Metanephros (tissue), 2 donors: ENCODE results near the gene PRPSAP1. TPM values are rescaled to one million over a fixed set of nuclear protein-coding genes. Genes with fewer than 3 reads are reported as not detected.

Source experiments
- small RNA-seq: library from RNA; depleted of rRNA; stranded (forward); fragments of <200 nt; gene quantifications from one replicate; pipeline ENCODE3, GENCODE V24; 2014; ENCODE audit warnings: low replicate concordance
- total RNA-seq: library from RNA; depleted of rRNA; stranded (reverse); fragments of >200 nt; gene quantifications from one replicate; pipeline ENCODE4 v1.2.3, GENCODE V29; 2014

PRPSAP1 gene
- total RNA-seq: 52.8 TPM

GRCh38 chr17:76353599-76354316 is at the start of gene PRPSAP1:
Gene PRPSAP1, minus strand, starts transcription at chr17:76353916. Its CDS starts 213 bp downstream, at chr17:76353703.

DNA sequence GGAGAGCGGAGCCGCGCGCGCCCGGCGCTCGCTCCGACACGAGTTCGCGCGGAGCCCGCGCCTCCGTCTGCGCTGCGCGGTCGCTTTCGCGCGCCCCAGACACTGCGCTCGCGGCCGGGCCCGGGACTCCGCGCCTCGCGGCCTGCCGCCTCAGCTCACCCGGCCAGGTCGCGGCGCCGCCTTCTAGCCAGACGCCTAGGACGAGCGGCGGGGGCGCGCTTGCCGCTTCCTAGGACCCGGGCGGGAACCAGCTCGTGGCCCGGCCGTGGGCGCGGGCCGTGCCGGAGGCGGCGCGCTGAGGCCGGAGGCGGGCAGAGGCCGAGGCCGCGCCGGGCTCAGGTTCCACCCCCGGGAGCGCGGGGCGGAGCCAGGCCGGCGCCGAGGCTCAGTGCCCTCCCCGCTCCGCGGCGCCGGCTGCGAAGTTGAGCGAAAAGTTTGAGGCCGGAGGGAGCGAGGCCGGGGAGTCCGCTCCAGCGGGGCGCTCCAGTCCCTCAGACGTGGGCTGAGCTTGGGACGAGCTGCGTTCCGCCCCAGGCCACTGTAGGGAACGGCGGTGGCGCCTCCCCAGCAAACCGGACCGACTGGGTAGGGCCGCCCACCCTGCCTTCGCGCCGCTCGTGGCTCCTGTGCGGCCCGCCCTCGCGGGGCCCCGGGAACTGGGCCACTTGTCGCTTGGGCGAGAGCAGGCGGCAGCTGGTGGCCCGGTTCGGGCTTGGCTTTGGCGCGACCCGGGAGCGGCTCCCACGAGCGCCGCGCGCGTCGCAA is 30.7 kb upstream of the PRPSAP1 start, which contains the start of gene SPHK1:
Gene SPHK1 (plus strand): TSS at position 388 of the 765 bp plus-strand sequence. CDS start 1,036 bp downstream, outside the sequence.

DNA sequence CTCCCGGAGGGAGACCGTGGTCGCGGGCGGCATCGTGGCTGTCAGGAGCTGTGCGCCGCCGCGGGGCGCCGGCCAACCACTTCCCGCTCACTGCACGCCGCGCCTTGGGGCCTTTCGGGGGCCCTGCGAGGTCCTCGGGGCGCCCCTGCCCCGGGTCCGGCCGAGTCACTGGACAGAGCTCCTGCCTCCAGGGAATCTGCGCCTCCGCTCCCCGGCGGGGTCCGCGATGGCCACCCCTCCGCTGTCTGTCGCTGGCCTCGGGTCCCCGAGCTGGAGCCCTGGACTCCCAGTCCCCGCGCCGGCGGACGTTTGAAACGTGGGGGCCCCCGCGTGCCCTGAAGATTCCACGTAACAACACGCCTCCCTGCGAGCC is 45.8 kb downstream of the PRPSAP1 start, which contains the start of gene QRICH2:
Gene QRICH2 (minus strand): TSS at position 311 of the 373 bp plus-strand sequence. CDS start 278 bp downstream, at position 33.

GRCh38 chr17:76264755-76265623 is 88.7 kb downstream of the PRPSAP1 start, which contains the start of gene UBALD2:
Gene UBALD2, plus strand, starts transcription at chr17:76265348. Its CDS starts 158 bp downstream, at chr17:76265506.

Small RNA genes lying within 50 kb of the gene (small RNA-seq; reads per million reads assigned to genes)
- gene RF00019 (not detected), gene RNU6-24P (not detected)

Other genes with a start within 250 kb of the PRPSAP1 start
- gene FOXJ1, start 212.7 kb downstream of the PRPSAP1 start, total RNA-seq: 21.6 TPM
- 13.4 TPM for gene RNF157, start 113.4 kb downstream of the PRPSAP1 start, total RNA-seq
- gene UBALD2, start 88.6 kb downstream of the PRPSAP1 start, total RNA-seq: 15.1 TPM
- gene QRICH2, start 45.6 kb downstream of the PRPSAP1 start, total RNA-seq: 4.3 TPM
- 3.4 TPM for gene SPHK1, start 30.7 kb upstream of the PRPSAP1 start, total RNA-seq
- gene UBE2O, start 99.2 kb upstream of the PRPSAP1 start, total RNA-seq: 30.9 TPM
- 0.41 TPM for gene AANAT, start 113.7 kb upstream of the PRPSAP1 start, total RNA-seq
- gene RHBDF2, start 147.5 kb upstream of the PRPSAP1 start, total RNA-seq: 12.9 TPM
- 18.4 TPM for gene CYGB, start 183.8 kb upstream of the PRPSAP1 start, total RNA-seq
- 4.6 TPM for gene PRCD, start 186.1 kb upstream of the PRPSAP1 start, total RNA-seq
- gene ST6GALNAC2, start 231.9 kb upstream of the PRPSAP1 start, total RNA-seq: 6.9 TPM